Neutrophil (primary cell): ENCODE data around the gene LCP2.

Source experiments
- H3K27ac ChIP-seq: fragments of 200-600 bp; sonication (generic); 2 replicates; pipeline ENCODE4 v1.5.1; 2016; ENCODE audit warnings: mild to moderate bottlenecking, moderate library complexity
- H3K27me3 ChIP-seq: fragments of 200-600 bp; sonication (generic); 2 replicates; pipeline ENCODE4 v1.6.0; 2016; ENCODE audit warnings: mild to moderate bottlenecking
- H3K36me3 ChIP-seq: fragments of 200-600 bp; sonication (generic); 2 replicates; pipeline ENCODE4 v1.5.1; 2017
- H3K4me1 ChIP-seq, 2 experiments: fragments of 200-600 bp in 1 of 2; sonication (generic) in 1 of 2; 1 replicate in 1 of 2; 2 replicates in 1 of 2; pipeline versions ENCODE4 v1.5.1 to v1.6.1; 2013 to 2016; ENCODE audit warnings: low read depth in 1 of 2, low read length in 1 of 2, mild to moderate bottlenecking in 1 of 2, moderate library complexity in 1 of 2; ENCODE audit not compliant: control insufficient read depth in 1 of 2, insufficient read depth in 1 of 2
- H3K4me3 ChIP-seq, 2 experiments: fragments of 200-600 bp in 1 of 2; sonication (generic) in 1 of 2; 1 replicate in 1 of 2; 2 replicates in 1 of 2; pipeline ENCODE4 v1.5.1; 2013 to 2016; ENCODE audit warnings: low read depth in 1 of 2, low read length in 1 of 2, mild to moderate bottlenecking in 1 of 2, moderate library complexity in 1 of 2
- H3K9me3 ChIP-seq: fragments of 200-600 bp; sonication (generic); 2 replicates; pipeline ENCODE4 v1.5.1; 2016
- CTCF ChIP-seq: fragments of 200-600 bp; sonication (generic); IDR thresholded peaks from 2 replicates; pipeline ENCODE4 v1.5.1; 2016; ENCODE audit warnings: antibody characterized with exemption

LCP2 gene

GRCh38 chr5:170311511-170312300 is 14.1 kb upstream of the LCP2 start:
- no peaks in the 10 kb centered on the region for H3K36me3 ChIP-seq
- H3K4me3 ChIP-seq: peak overlapping the region; percentile 49 to 53
- TF ChIP-seq CTCF: no peak
- H3K9me3 ChIP-seq: no peaks in the 10 kb centered on the region
- H3K4me1 ChIP-seq: peaks cover 90 to 95% of the 10 kb centered on the region in 2 experiments
- H3K27me3 ChIP-seq: no peaks in the 10 kb centered on the region
- H3K27ac ChIP-seq: peak overlapping the region; percentile 97

GRCh38 chr5:170310256-170310926 is 12.8 kb upstream of the LCP2 start:
- no peak for TF ChIP-seq CTCF
- H3K27ac ChIP-seq: peak overlapping the region; percentile 97
- no peaks in the 10 kb centered on the region for H3K27me3 ChIP-seq
- H3K4me3 ChIP-seq: peak overlapping the region in 1 of 2 experiments; percentile 53
- H3K9me3 ChIP-seq: no peaks in the 10 kb centered on the region
- peaks cover 96 to 97% of the 10 kb centered on the region in 2 experiments for H3K4me1 ChIP-seq
- H3K36me3 ChIP-seq: no peaks in the 10 kb centered on the region

GRCh38 chr5:170308686-170309085 is 11.1 kb upstream of the LCP2 start:
- Histone ChIP-seq H3K4me3 (no peak overlapping the region), H3K9me3 (no peaks in the 10 kb centered on the region), H3K4me1 (peaks cover 96 to 97% of the 10 kb centered on the region in 2 experiments), H3K27me3 (no peaks in the 10 kb centered on the region), H3K36me3 (no peaks in the 10 kb centered on the region), H3K27ac (peak overlapping the region; percentile 97)
- TF ChIP-seq CTCF: no peak

GRCh38 chr5:170307575-170308465 is 10.2 kb upstream of the LCP2 start:
- peak overlapping the region; percentile 97 for H3K27ac ChIP-seq
- no peaks in the 10 kb centered on the region for H3K36me3 ChIP-seq
- peak; percentile 40 for TF ChIP-seq CTCF
- no peaks in the 10 kb centered on the region for H3K9me3 ChIP-seq
- peak overlapping the region; percentile 2 to 39 for H3K4me3 ChIP-seq
- peaks cover 96 to 97% of the 10 kb centered on the region in 2 experiments for H3K4me1 ChIP-seq
- no peaks in the 10 kb centered on the region for H3K27me3 ChIP-seq

- no peak for TF ChIP-seq CTCF
- H3K4me1 ChIP-seq: peaks cover 96 to 97% of the 10 kb centered on the region in 2 experiments
Observed at GRCh38 chr5:170306381-170306831, 8.8 kb upstream of the LCP2 start.

More at GRCh38 chr5:170306381-170306831, 8.8 kb upstream of the LCP2 start:
- Histone ChIP-seq H3K27me3 (no peaks in the 10 kb centered on the region), H3K36me3 (no peaks in the 10 kb centered on the region), H3K27ac (peak overlapping the region; percentile 97), H3K4me3 (no peak overlapping the region), H3K9me3 (no peaks in the 10 kb centered on the region)
